ENCODE measurements around the gene C10orf67.
"Not testable (repeated sequence)": the region's sequence is repeated elsewhere in the genome, so short reads cannot be mapped to it uniquely, and the experiment has no call there.

DNA sequence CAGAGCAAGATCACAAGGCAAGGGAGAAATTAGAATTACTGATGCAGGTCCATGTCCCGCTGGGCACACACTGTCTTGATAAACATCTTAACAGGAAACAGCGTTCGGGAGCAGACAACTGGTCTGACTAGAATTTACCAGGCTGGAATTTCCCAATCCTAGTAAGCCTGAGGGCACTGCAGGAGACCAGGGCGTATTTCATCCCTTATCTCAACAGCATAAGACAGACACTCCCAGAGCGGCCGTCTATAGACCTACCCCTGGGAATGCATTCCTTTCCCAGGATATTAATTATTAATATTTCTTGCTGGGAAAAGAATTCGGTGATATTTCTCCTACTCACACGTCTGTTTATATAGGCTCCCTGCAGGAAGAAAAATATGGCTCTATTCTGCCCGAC lies 70.4 kb downstream of the C10orf67 start:
- TF ChIP-seq, protein P1, sequence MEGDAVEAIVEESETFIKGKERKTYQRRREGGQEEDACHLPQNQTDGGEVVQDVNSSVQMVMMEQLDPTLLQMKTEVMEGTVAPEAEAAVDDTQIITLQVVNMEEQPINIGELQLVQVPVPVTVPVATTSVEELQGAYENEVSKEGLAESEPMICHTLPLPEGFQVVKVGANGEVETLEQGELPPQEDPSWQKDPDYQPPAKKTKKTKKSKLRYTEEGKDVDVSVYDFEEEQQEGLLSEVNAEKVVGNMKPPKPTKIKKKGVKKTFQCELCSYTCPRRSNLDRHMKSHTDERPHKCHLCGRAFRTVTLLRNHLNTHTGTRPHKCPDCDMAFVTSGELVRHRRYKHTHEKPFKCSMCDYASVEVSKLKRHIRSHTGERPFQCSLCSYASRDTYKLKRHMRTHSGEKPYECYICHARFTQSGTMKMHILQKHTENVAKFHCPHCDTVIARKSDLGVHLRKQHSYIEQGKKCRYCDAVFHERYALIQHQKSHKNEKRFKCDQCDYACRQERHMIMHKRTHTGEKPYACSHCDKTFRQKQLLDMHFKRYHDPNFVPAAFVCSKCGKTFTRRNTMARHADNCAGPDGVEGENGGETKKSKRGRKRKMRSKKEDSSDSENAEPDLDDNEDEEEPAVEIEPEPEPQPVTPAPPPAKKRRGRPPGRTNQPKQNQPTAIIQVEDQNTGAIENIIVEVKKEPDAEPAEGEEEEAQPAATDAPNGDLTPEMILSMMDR (conservative IDR thresholded peaks at IDR 0.05 in 1 of 2, IDR thresholded peaks at IDR 0.05 in 1 of 2; ENCODE audit: extremely low read depth in 1 of 2, insufficient read depth in 1 of 2, low read depth in 1 of 2, low read length in 2 of 2), result not testable (repeated sequence)
- not testable (repeated sequence) for TF ChIP-seq EZH2 (IDR thresholded peaks at IDR 0.05; ENCODE audit: borderline replicate concordance, low read length)

Data from mammary epithelial cell (primary cell).